Sigmoid colon (tissue), 4 donors: ENCODE data around the gene AEBP1.

Experiments
- CTCF ChIP-seq, 4 experiments: fragments of 450-650 bp in 3 of 4; fragments of 200-600 bp in 1 of 4; IDR thresholded peaks; one replicate each; pipeline ENCODE4 v1.5.1; 2016 to 2019; ENCODE audit warnings: antibody characterized with exemption in 4 of 4, mild to moderate bottlenecking in 3 of 4, moderate library complexity in 2 of 4
- EP300 ChIP-seq, 4 donors: sonication (generic); formaldehyde crosslinking; IDR thresholded peaks; one replicate each; pipeline ENCODE4 v1.6.1; 2017; ENCODE audit warnings: antibody characterized with exemption in 4 of 4
- POLR2A ChIP-seq, 2 donors: fragments of 450-650 bp; IDR thresholded peaks; one replicate each; pipeline ENCODE4 v1.6.1; 2016; ENCODE audit warnings: antibody characterized with exemption in 2 of 2, mild to moderate bottlenecking in 2 of 2, moderate library complexity in 2 of 2

GRCh38 chr7:44148166-44148565 is 44.0 kb downstream of the AEBP1 start:
- no peak for TF ChIP-seq CTCF (IDR thresholded peaks at IDR 0.05)
- no peak for TF ChIP-seq POLR2A (IDR thresholded peaks at IDR 0.05)
- no peak for TF ChIP-seq EP300 (IDR thresholded peaks at IDR 0.05)
